Skeletal muscle tissue (tissue), 4 donors: ENCODE measurements around the gene MTHFD1L. TPM values are rescaled to one million over a fixed set of nuclear protein-coding genes. Genes with fewer than 3 reads are reported as not detected.

Experiments
- H3K27ac ChIP-seq: one replicate; pipeline ENCODE4 v1.7.0; 2013; ENCODE audit warnings: mild to moderate bottlenecking, low read depth, low read length, inconsistent platforms
- H3K27me3 ChIP-seq, 3 donors: one replicate each; pipeline ENCODE4 v1.7.0; 2013; ENCODE audit warnings: low read length in 3 of 3; ENCODE audit not compliant: control insufficient read depth in 3 of 3, insufficient read depth in 3 of 3
- H3K36me3 ChIP-seq, 3 donors: one replicate each; pipeline ENCODE4 v1.7.0; 2013; ENCODE audit warnings: low read length in 3 of 3; ENCODE audit not compliant: control insufficient read depth in 3 of 3, insufficient read depth in 3 of 3
- H3K4me1 ChIP-seq, 3 donors: one replicate each; pipeline ENCODE4 v1.7.0; 2013; ENCODE audit warnings: low read length in 3 of 3, mild to moderate bottlenecking in 3 of 3; ENCODE audit not compliant: control insufficient read depth in 3 of 3, insufficient read depth in 3 of 3
- H3K4me3 ChIP-seq, 3 donors: one replicate each; pipeline ENCODE4 v1.7.0; 2013; ENCODE audit warnings: low read length in 3 of 3
- H3K9ac ChIP-seq, 3 donors: one replicate each; pipeline ENCODE4 v1.7.0; 2013; ENCODE audit warnings: low read length in 3 of 3, mild to moderate bottlenecking in 3 of 3, moderate library complexity in 2 of 3, low read depth in 1 of 3
- H3K9me3 ChIP-seq, 3 donors: one replicate each; pipeline ENCODE4 v1.7.0; 2013; ENCODE audit warnings: low read length in 3 of 3; ENCODE audit not compliant: control insufficient read depth in 3 of 3
- total RNA-seq: library from RNA; depleted of rRNA; stranded (reverse); fragments of >200 nt; gene quantifications from one replicate; pipeline ENCODE4 v1.2.3, GENCODE V29; 2014
- donor health status: Osteomylitis.

The MTHFD1L gene
- total RNA-seq, 1 donor from 2014 or later: 15.1 TPM

- Histone ChIP-seq H3K4me3 (no peak overlapping the region), H3K36me3 (no peaks in the 10 kb centered on the region), H3K27me3 (no peaks in the 10 kb centered on the region), H3K4me1 (no peaks in the 10 kb centered on the region), H3K9me3 (peaks cover 0 to 3% (median 0%) of the 10 kb centered on the region in 3 donors), H3K9ac (no peak overlapping the region), H3K27ac (no peak overlapping the region)
Observed at GRCh38 chr6:150993253-150993652, 127.8 kb downstream of the MTHFD1L start.

- H3K27ac ChIP-seq: no peak overlapping the region
- no peaks in the 10 kb centered on the region for H3K4me1 ChIP-seq
- peaks cover 0 to 3% (median 0%) of the 10 kb centered on the region in 3 donors for H3K9me3 ChIP-seq
- H3K36me3 ChIP-seq: no peaks in the 10 kb centered on the region
- H3K27me3 ChIP-seq: no peaks in the 10 kb centered on the region
- H3K9ac ChIP-seq: no peak overlapping the region
- H3K4me3 ChIP-seq: no peak overlapping the region
Observed at GRCh38 chr6:150994026-150994425, 128.5 kb downstream of the MTHFD1L start.

- Histone ChIP-seq H3K4me1 (peaks cover 0 to 7% (median 0%) of the 10 kb centered on the region in 3 donors), H3K27me3 (no peaks in the 10 kb centered on the region), H3K4me3 (no peak overlapping the region), H3K36me3 (no peaks in the 10 kb centered on the region), H3K9me3 (peaks cover 0 to 3% (median 0%) of the 10 kb centered on the region in 3 donors), H3K27ac (no peak overlapping the region), H3K9ac (no peak overlapping the region)
Observed at GRCh38 chr6:150996968-150997367, 131.5 kb downstream of the MTHFD1L start.

GRCh38 chr6:150999107-150999506, 133.6 kb downstream of the MTHFD1L start:
- Histone ChIP-seq H3K9ac (no peak overlapping the region), H3K4me3 (no peak overlapping the region), H3K27me3 (no peaks in the 10 kb centered on the region), H3K27ac (no peak overlapping the region), H3K9me3 (peaks cover 0 to under 1% (median 0%) of the 10 kb centered on the region in 3 donors), H3K4me1 (peaks cover 0 to 7% (median 0%) of the 10 kb centered on the region in 3 donors), H3K36me3 (no peaks in the 10 kb centered on the region)

- H3K9ac ChIP-seq: no peak overlapping the region
- H3K9me3 ChIP-seq: no peaks in the 10 kb centered on the region
- H3K27ac ChIP-seq: no peak overlapping the region
- peaks cover 0 to 7% (median 0%) of the 10 kb centered on the region in 3 donors for H3K4me1 ChIP-seq
- no peaks in the 10 kb centered on the region for H3K27me3 ChIP-seq
- no peak overlapping the region for H3K4me3 ChIP-seq
- H3K36me3 ChIP-seq: no peaks in the 10 kb centered on the region
Observed at GRCh38 chr6:150999576-150999975, 134.1 kb downstream of the MTHFD1L start.

- Histone ChIP-seq H3K9me3 (no peaks in the 10 kb centered on the region), H3K4me3 (no peak overlapping the region), H3K9ac (no peak overlapping the region), H3K36me3 (no peaks in the 10 kb centered on the region), H3K27ac (no peak overlapping the region), H3K27me3 (no peaks in the 10 kb centered on the region), H3K4me1 (peaks cover 0 to 11% (median 0%) of the 10 kb centered on the region in 3 donors)
Observed at GRCh38 chr6:151001387-151002056, 136.0 kb downstream of the MTHFD1L start.

GRCh38 chr6:151002057-151002450, 136.6 kb downstream of the MTHFD1L start:
- H3K4me1 ChIP-seq: peaks cover 0 to 11% (median 0%) of the 10 kb centered on the region in 3 donors
- H3K9me3 ChIP-seq: no peaks in the 10 kb centered on the region
- H3K4me3 ChIP-seq: no peak overlapping the region
- no peak overlapping the region for H3K9ac ChIP-seq
- no peaks in the 10 kb centered on the region for H3K36me3 ChIP-seq
- no peaks in the 10 kb centered on the region for H3K27me3 ChIP-seq
- H3K27ac ChIP-seq: peak overlapping the region; percentile 52

GRCh38 chr6:151002491-151002935, 137.0 kb downstream of the MTHFD1L start:
- Histone ChIP-seq H3K4me3 (no peak overlapping the region), H3K36me3 (no peaks in the 10 kb centered on the region), H3K4me1 (peaks cover 0 to 11% (median 0%) of the 10 kb centered on the region in 3 donors), H3K9me3 (no peaks in the 10 kb centered on the region), H3K27me3 (no peaks in the 10 kb centered on the region), H3K9ac (no peak overlapping the region), H3K27ac (peak overlapping the region; percentile 52)

GRCh38 chr6:151004383-151005024, 139.0 kb downstream of the MTHFD1L start:
- H3K9me3 ChIP-seq: no peaks in the 10 kb centered on the region
- no peaks in the 10 kb centered on the region for H3K27me3 ChIP-seq
- H3K4me3 ChIP-seq: no peak overlapping the region
- no peak overlapping the region for H3K9ac ChIP-seq
- H3K4me1 ChIP-seq: peaks cover 0 to 11% (median 0%) of the 10 kb centered on the region in 3 donors
- H3K36me3 ChIP-seq: no peaks in the 10 kb centered on the region
- peak overlapping the region; percentile 61 for H3K27ac ChIP-seq

- no peaks in the 10 kb centered on the region for H3K36me3 ChIP-seq
- H3K9ac ChIP-seq: no peak overlapping the region
- peak overlapping the region; percentile 61 for H3K27ac ChIP-seq
- peaks cover 0 to 11% (median 0%) of the 10 kb centered on the region in 3 donors for H3K4me1 ChIP-seq
- H3K9me3 ChIP-seq: no peaks in the 10 kb centered on the region
- H3K27me3 ChIP-seq: no peaks in the 10 kb centered on the region
- no peak overlapping the region for H3K4me3 ChIP-seq
Observed at GRCh38 chr6:151005164-151005563, 139.7 kb downstream of the MTHFD1L start.
